GM12878 (cell line): ENCODE data around the gene SRF. TPM values are rescaled to one million over a fixed set of nuclear protein-coding genes. Genes with fewer than 3 reads are reported as not detected.

Experiments used
- ATAC-seq: fragments of 200-7000 bp; cut with Tn5 transposase; 3 replicates; pipeline ENCODE4 v1.9.1; 2020; ENCODE audit warnings: mild to moderate bottlenecking, moderate library complexity
- BruUV-seq: library from RNA; stranded (reverse); fragments of 400-500 nt; replicated peaks from 2 replicates; lab custom pipeline; 2021; lab: Mats Ljungman, UMichigan
- CTCF ChIA-PET: fragments of 300-600 bp; sonication (Branson Sonifier 250); formaldehyde crosslinking; extraction: SDS; loops from one replicate; lab custom pipeline; 2021; ENCODE audit warnings: inconsistent platforms; lab: Yijun Ruan, JAX
- POLR2A ChIA-PET: fragments of 350-600 bp; formaldehyde crosslinking; extraction: SDS; loops from one replicate; lab custom pipeline; 2021; ENCODE audit warnings: inconsistent platforms; lab: Charles Lee
- RAD21 ChIA-PET: fragments of 300-600 bp; sonication (Branson Sonifier 250); formaldehyde crosslinking; loops from one replicate; lab custom pipeline; 2023; ENCODE audit warnings: antibody characterized with exemption; ENCODE audit not compliant: unreplicated experiment; lab: Charles Lee
- SMC1A ChIA-PET: fragments of 300-600 bp; sonication (Branson Sonifier 250); formaldehyde crosslinking; loops from one replicate; lab custom pipeline; 2023; ENCODE audit not compliant: unreplicated experiment, uncharacterized antibody; lab: Charles Lee
- DNase-seq: peaks from one replicate; pipeline ENCODE4 v3.0.0-alpha.2; 2011; ENCODE audit warnings: low read depth, low spot score
- FAIRE-seq: peaks from 3 replicates; lab custom pipeline; 2011; peaks lifted over from hg19 to GRCh38; lab: Jason Lieb, UNC
- H2AFZ ChIP-seq: 2 replicates; pipeline ENCODE4 v1.6.0; 2011; ENCODE audit warnings: low read depth, low read length, control low read depth; ENCODE audit not compliant: control insufficient read depth
- H3K27ac ChIP-seq: 2 replicates; pipeline ENCODE4 v1.5.1; 2011; ENCODE audit warnings: control low read depth; ENCODE audit not compliant: control insufficient read depth, insufficient read depth
- H3K27me3 ChIP-seq, 2 experiments: replicated peaks in 1 of 2; 2 replicates each; pipeline versions ENCODE4 v1.6.0 to v1.6.1; 2011; ENCODE audit warnings: low read length in 1 of 2; ENCODE audit not compliant: control insufficient read depth in 2 of 2, insufficient read depth in 2 of 2
- H3K36me3 ChIP-seq, 2 experiments: 2 replicates each; pipeline ENCODE4 v1.5.1; 2011; ENCODE audit warnings: low read length in 1 of 2; ENCODE audit not compliant: control insufficient read depth in 2 of 2, insufficient read depth in 2 of 2
- H3K4me1 ChIP-seq: 2 replicates; pipeline ENCODE4 v1.6.1; 2011; ENCODE audit warnings: mild to moderate bottlenecking, low read length, moderate library complexity, mixed read lengths; ENCODE audit not compliant: control insufficient read depth, insufficient read depth
- H3K4me2 ChIP-seq: 2 replicates; pipeline ENCODE4 v1.6.0; 2011; ENCODE audit warnings: control low read depth; ENCODE audit not compliant: control insufficient read depth, insufficient read depth
- H3K4me3 ChIP-seq: fragments of 200-600 bp; sonication (generic); 2 replicates; pipeline ENCODE4 v1.5.1; 2016
- H3K79me2 ChIP-seq: 2 replicates; pipeline ENCODE4 v1.6.0; 2011; ENCODE audit warnings: low read length; ENCODE audit not compliant: control insufficient read depth, insufficient read depth
- H3K9ac ChIP-seq: 2 replicates; pipeline ENCODE4 v1.8.0; 2011; ENCODE audit warnings: low read length, control low read depth, mixed read lengths; ENCODE audit not compliant: control insufficient read depth, insufficient read depth
- H3K9me3 ChIP-seq: replicated peaks from 3 replicates; pipeline ENCODE4 v1.5.1; 2011; ENCODE audit warnings: mild to moderate bottlenecking, low read length; ENCODE audit not compliant: control insufficient read depth, insufficient read depth
- H4K20me1 ChIP-seq: 2 replicates; pipeline ENCODE4 v1.6.0; 2011; ENCODE audit not compliant: control insufficient read depth, insufficient read depth
- BACH1 ChIP-seq: fragments of 450-650 bp; IDR thresholded peaks from 2 replicates; pipeline ENCODE4 v1.6.1; 2017; ENCODE audit warnings: mild to moderate bottlenecking, borderline replicate concordance
- CHD1 ChIP-seq: IDR thresholded peaks from 2 replicates; pipeline ENCODE4 v1.6.1; 2012; ENCODE audit warnings: low read depth, low read length, improper control_type of control experiment
- HDAC2 ChIP-seq: fragments of 200-600 bp; sonication (generic); IDR thresholded peaks from 2 replicates; pipeline ENCODE4 v1.6.1; 2017
- NBN ChIP-seq: fragments of 450-650 bp; IDR thresholded peaks from 2 replicates; pipeline ENCODE4 v1.6.1; 2016
- SMC3 ChIP-seq: IDR thresholded peaks from 2 replicates; pipeline ENCODE4 v1.6.1; 2011; ENCODE audit warnings: low read length, improper control_type of control experiment, borderline replicate concordance
- STAT1 ChIP-seq: fragments of 450-650 bp; conservative IDR thresholded peaks from 2 replicates; pipeline ENCODE4 v1.6.1; 2014; ENCODE audit warnings: antibody characterized with exemption, mild to moderate bottlenecking
- ZNF217 ChIP-seq: fragments of 450-650 bp; IDR thresholded peaks from 2 replicates; pipeline ENCODE4 v1.6.1; 2017; ENCODE audit warnings: antibody characterized with exemption, mild to moderate bottlenecking
- WGBS: methylation state at CpG from one replicate; pipeline ENCODE4 v1.1.6; 2016; ENCODE audit warnings: low lambda C conversion rate; ENCODE audit not compliant: insufficient replicate concordance, insufficient coverage; ENCODE audit errors: missing lambda C conversion rate; 5-methylcytosine and 5-hydroxymethylcytosine counted together
- in situ Hi-C: fragments of 300-500 bp; cut with MboI; formaldehyde crosslinking; loops from 9 replicates; pipeline ENCODE4 v1.14.3; 2018; ENCODE audit warnings: mixed read lengths
- intact Hi-C: fragments of 100-400 bp; cut with micrococcal nuclease; formaldehyde crosslinking; loops from one replicate; pipeline ENCODE4 v1.14.2; 2022; ENCODE audit not compliant: unreplicated experiment
- polyA plus RNA-seq, 11 experiments: library from polyadenylated mRNA; depleted of rRNA in 4 of 11; unstranded in 6 of 11; stranded (reverse) in 5 of 11; fragments of >200 nt; fragmentation: Nextera tagmentation in 4 of 11; fragmentation: Illumina TruSeq in 1 of 11; extraction: Ambion mirVana in 4 of 11; extraction: Trizol in 1 of 11; gene quantifications; 1 replicate in 1 of 11; 2 replicates in 10 of 11; pipeline versions ENCODE4 v1.2.1 to v1.2.3, GENCODE V29; 2011 to 2016; ENCODE audit warnings: inconsistent platforms in 2 of 11, missing spikeins in 2 of 11, low read depth in 1 of 11
- total RNA-seq, 4 experiments: library from RNA; depleted of rRNA in 3 of 4; stranded (reverse); fragments of >200 nt in 3 of 4; fragmentation: Illumina TruSeq in 1 of 4; extraction: Trizol in 1 of 4; gene quantifications; 2 replicates each; pipeline versions ENCODE4 v1.2.1 to v1.2.3, GENCODE V29; 2013 to 2021
- TF ChIP-seq, protein P1 (sequence below): IDR thresholded peaks from 2 replicates; pipeline ENCODE4 v1.6.1; 2012; ENCODE audit warnings: low read depth, low read length, improper control_type of control experiment
- TF ChIP-seq, protein P2 (sequence below): fragments of 450-650 bp; IDR thresholded peaks from 2 replicates; pipeline ENCODE4 v1.6.1; 2014; ENCODE audit warnings: mild to moderate bottlenecking
- TF ChIP-seq, protein P3 (sequence below): IDR thresholded peaks from 2 replicates; pipeline ENCODE4 v1.6.1; 2011; ENCODE audit warnings: low read depth, low read length, improper control_type of control experiment, borderline replicate concordance
- TF ChIP-seq, protein P4 (sequence below): fragments of 150-350 bp; IDR thresholded peaks from 2 replicates; pipeline ENCODE4 v1.6.1; 2014; ENCODE audit warnings: mild to moderate bottlenecking, low read depth, low read length
- TF ChIP-seq, protein P5 (sequence below): fragments of 450-650 bp; IDR thresholded peaks from 2 replicates; pipeline ENCODE4 v1.6.1; 2017; ENCODE audit warnings: mild to moderate bottlenecking

The SRF gene
- total and polyA plus RNA-seq, 10 of the 15 experiments (the other 5 are each of a cell fraction or from before 2014, with no cell fraction given): 2.3 to 56.3 (median 28.2) TPM

DNA sequence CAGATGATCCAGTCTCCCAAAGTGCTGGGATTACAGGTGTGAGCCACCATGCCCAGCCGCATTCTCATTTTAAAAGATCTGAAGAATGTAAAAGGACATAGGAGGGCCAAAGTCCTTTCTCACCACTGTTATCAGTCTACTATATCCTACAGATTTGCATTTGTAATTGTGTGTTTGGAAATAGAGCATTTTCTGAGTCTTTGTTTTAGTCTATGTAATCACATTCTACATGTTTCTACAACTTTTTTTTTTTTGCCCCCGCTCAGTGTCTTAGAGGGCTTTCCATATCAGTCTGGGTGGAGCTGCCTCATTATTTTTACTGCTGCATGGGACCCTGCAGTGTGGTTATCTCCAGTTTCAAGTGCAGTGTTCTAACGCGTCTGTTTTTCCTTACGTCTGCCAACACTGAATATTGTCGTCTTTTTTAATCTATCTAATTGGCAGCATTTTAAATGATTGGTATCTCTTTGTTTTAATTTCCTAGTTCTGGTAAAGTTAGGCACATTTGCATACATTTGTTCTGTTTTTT lies 18.8 kb downstream of the SRF start:
- no TSS peak for BruUV-seq
- Histone ChIP-seq H3K4me2 (no peak overlapping the region), H3K9ac (no peak overlapping the region), H3K4me1 (no peaks in the 10 kb centered on the region), H3K27me3 (no peaks in the 10 kb centered on the region), H3K79me2 (no peaks in the 10 kb centered on the region; the same call in 1 of the 2 replicates), H4K20me1 (no peaks in the 10 kb centered on the region), H3K9me3 (no peaks in the 10 kb centered on the region; the same call in 2 of the 3 replicates), H3K4me3 (no peak overlapping the region), H3K36me3 (peaks cover 3% of the 10 kb centered on the region in 2 experiments; a peak in 3 of 4 replicates), H3K27ac (no peak overlapping the region), H2AFZ (no peak overlapping the region)
- RAD21 ChIA-PET: no interaction called here
- ATAC-seq (no peak), DNase-seq (no peak), FAIRE-seq (no peak)
- intact Hi-C loops: no loop called here
- POLR2A ChIA-PET: interaction anchor here (0.6 to 1.0 kb wide), 3 partner anchors 15 to 460 kb away, joined by 3 read pairs; no protein-coding TSS in a partner anchor
- in situ Hi-C loops: no loop called here
- SMC1A ChIA-PET: interaction anchor here (0.7 kb wide), 1 partner anchor 21 kb away, joined by 3 read pairs; no protein-coding TSS in a partner anchor
- 100% methylated on average over 6 of the region's 6 CpGs for WGBS
- CTCF ChIA-PET: interaction anchor here (0.6 to 0.8 kb wide), 2 partner anchors 318 to 321 kb away, joined by 3 read pairs; no protein-coding TSS in a partner anchor
- TF ChIP-seq, protein P1, sequence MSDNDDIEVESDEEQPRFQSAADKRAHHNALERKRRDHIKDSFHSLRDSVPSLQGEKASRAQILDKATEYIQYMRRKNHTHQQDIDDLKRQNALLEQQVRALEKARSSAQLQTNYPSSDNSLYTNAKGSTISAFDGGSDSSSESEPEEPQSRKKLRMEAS: no peak
- TF ChIP-seq SMC3 (no peak), ZNF217 (no peak)
- TF ChIP-seq, protein P2, sequence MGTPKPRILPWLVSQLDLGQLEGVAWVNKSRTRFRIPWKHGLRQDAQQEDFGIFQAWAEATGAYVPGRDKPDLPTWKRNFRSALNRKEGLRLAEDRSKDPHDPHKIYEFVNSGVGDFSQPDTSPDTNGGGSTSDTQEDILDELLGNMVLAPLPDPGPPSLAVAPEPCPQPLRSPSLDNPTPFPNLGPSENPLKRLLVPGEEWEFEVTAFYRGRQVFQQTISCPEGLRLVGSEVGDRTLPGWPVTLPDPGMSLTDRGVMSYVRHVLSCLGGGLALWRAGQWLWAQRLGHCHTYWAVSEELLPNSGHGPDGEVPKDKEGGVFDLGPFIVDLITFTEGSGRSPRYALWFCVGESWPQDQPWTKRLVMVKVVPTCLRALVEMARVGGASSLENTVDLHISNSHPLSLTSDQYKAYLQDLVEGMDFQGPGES: no peak

DNA sequence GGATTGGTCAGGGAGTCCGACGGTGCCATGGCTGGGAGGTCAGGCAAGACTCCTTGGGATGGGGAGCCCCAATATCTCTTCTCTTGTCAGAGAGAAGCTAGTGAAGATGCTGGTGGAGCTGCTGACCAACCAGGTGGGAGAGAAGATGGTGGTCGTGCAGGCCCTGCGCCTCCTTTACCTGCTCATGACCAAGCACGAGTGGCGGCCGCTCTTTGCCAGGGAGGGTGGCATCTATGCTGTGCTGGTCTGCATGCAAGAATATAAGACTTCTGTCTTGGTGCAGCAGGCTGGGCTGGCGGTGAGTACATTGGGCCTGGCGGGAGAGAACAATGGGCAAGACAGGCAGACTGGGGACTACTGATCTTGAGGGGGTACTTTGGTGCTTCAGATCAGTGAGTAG lies 21.8 kb downstream of the SRF start:
- H3K27me3 ChIP-seq: no peaks in the 10 kb centered on the region
- ATAC-seq: no peak
- DNase-seq: no peak
- BruUV-seq: no TSS peak
- intact Hi-C loops (no loop called here), in situ Hi-C loops (no loop called here)
- ChIA-PET SMC1A (no interaction called here), RAD21 (no interaction called here), POLR2A (no interaction called here), CTCF (no interaction called here)
- H2AFZ ChIP-seq: no peak overlapping the region
- H4K20me1 ChIP-seq: no peaks in the 10 kb centered on the region
- no peaks in the 10 kb centered on the region for H3K9me3 ChIP-seq
- H3K4me2 ChIP-seq: no peak overlapping the region
- no peak overlapping the region for H3K9ac ChIP-seq
- no peaks in the 10 kb centered on the region for H3K79me2 ChIP-seq
- H3K27ac ChIP-seq: no peak overlapping the region
- 99% methylated on average over 9 of the region's 9 CpGs for WGBS
- peaks cover 2 to 12% of the 10 kb centered on the region in 2 experiments for H3K36me3 ChIP-seq
- no peak overlapping the region for H3K4me3 ChIP-seq
- FAIRE-seq: no peak
- no peaks in the 10 kb centered on the region for H3K4me1 ChIP-seq
- TF ChIP-seq, protein P3, sequence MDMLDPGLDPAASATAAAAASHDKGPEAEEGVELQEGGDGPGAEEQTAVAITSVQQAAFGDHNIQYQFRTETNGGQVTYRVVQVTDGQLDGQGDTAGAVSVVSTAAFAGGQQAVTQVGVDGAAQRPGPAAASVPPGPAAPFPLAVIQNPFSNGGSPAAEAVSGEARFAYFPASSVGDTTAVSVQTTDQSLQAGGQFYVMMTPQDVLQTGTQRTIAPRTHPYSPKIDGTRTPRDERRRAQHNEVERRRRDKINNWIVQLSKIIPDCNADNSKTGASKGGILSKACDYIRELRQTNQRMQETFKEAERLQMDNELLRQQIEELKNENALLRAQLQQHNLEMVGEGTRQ: no peak
- TF ChIP-seq CHD1 (no peak), BACH1 (no peak), HDAC2 (no peak), NBN (no peak), STAT1 (no peak)
- TF ChIP-seq, protein P4, sequence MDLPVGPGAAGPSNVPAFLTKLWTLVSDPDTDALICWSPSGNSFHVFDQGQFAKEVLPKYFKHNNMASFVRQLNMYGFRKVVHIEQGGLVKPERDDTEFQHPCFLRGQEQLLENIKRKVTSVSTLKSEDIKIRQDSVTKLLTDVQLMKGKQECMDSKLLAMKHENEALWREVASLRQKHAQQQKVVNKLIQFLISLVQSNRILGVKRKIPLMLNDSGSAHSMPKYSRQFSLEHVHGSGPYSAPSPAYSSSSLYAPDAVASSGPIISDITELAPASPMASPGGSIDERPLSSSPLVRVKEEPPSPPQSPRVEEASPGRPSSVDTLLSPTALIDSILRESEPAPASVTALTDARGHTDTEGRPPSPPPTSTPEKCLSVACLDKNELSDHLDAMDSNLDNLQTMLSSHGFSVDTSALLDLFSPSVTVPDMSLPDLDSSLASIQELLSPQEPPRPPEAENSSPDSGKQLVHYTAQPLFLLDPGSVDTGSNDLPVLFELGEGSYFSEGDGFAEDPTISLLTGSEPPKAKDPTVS: no peak
- TF ChIP-seq, protein P5, sequence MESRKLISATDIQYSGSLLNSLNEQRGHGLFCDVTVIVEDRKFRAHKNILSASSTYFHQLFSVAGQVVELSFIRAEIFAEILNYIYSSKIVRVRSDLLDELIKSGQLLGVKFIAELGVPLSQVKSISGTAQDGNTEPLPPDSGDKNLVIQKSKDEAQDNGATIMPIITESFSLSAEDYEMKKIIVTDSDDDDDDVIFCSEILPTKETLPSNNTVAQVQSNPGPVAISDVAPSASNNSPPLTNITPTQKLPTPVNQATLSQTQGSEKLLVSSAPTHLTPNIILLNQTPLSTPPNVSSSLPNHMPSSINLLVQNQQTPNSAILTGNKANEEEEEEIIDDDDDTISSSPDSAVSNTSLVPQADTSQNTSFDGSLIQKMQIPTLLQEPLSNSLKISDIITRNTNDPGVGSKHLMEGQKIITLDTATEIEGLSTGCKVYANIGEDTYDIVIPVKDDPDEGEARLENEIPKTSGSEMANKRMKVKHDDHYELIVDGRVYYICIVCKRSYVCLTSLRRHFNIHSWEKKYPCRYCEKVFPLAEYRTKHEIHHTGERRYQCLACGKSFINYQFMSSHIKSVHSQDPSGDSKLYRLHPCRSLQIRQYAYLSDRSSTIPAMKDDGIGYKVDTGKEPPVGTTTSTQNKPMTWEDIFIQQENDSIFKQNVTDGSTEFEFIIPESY: no peak
